ENCODE data around the gene SH3BP2. TPM values are rescaled to one million over a fixed set of nuclear protein-coding genes. Genes with fewer than 3 reads are reported as not detected.

Gene SH3BP2
- polyA plus RNA-seq, 1 donor (not counting 4 experiments of a cell fraction or from before 2014, with no cell fraction given), result 11.2 TPM

DNA sequence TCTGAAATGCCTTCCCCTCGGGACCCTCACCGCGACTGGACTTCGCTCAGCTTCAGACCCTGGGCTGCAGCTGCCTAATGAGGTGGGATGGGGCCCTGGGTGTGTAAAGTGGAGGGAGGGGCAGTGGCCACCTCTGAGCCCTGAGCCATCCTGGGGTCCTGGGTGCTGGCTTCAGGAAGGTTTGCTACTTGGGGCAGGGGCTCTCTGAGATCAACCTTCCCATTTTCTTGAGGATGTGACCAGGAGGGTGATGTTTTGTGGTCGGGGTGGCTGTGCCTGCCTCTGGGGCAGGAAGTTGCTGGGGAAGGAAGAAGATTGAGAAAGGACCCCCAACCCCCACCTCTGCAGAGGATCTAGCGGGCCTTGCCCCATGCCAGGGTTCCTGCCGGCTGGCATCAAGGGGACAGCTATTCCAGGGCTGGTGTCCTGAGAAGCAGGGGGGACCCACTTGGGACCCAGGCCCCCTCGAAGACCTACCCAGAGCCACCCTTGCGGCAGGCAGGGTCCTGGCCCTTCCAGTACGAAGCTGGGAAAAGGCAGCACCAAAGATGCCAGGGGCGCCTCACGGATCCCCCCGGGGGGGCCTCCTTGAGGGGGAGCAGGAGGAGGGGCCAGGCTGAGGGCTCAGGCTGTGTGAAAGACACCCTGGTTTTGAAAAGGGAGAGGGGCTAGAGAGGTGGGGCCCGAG, 6.5 kb downstream of the SH3BP2 start:
- TF ChIP-seq EZH2 (IDR thresholded peaks at IDR 0.05; ENCODE audit: low read length), result no peak
- TF ChIP-seq, protein P1, sequence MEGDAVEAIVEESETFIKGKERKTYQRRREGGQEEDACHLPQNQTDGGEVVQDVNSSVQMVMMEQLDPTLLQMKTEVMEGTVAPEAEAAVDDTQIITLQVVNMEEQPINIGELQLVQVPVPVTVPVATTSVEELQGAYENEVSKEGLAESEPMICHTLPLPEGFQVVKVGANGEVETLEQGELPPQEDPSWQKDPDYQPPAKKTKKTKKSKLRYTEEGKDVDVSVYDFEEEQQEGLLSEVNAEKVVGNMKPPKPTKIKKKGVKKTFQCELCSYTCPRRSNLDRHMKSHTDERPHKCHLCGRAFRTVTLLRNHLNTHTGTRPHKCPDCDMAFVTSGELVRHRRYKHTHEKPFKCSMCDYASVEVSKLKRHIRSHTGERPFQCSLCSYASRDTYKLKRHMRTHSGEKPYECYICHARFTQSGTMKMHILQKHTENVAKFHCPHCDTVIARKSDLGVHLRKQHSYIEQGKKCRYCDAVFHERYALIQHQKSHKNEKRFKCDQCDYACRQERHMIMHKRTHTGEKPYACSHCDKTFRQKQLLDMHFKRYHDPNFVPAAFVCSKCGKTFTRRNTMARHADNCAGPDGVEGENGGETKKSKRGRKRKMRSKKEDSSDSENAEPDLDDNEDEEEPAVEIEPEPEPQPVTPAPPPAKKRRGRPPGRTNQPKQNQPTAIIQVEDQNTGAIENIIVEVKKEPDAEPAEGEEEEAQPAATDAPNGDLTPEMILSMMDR (optimal IDR thresholded peaks at IDR 0.05 in 1 of 3, IDR thresholded peaks at IDR 0.05 in 1 of 3, conservative IDR thresholded peaks at IDR 0.05 in 1 of 3; ENCODE audit: extremely low read depth in 1 of 3, insufficient read depth in 2 of 3, low read length in 3 of 3), result no peak
- dilution Hi-C loops (cut with MboI; ENCODE audit: extremely low pct_ligation_motif_present, low sequenced_read_pairs), result no loop called here
- no peaks in the 10 kb centered on the region for H3K79me2 ChIP-seq (ENCODE audit: control insufficient read depth, insufficient read depth, low read length)
- no peaks in the 10 kb centered on the region for H4K20me1 ChIP-seq (ENCODE audit: control insufficient read depth, extremely low read depth, insufficient read depth, low read length)
- H3K4me2 ChIP-seq (ENCODE audit: control insufficient read depth, extremely low read depth, insufficient read depth, low read depth, low read length), result peak overlapping the region; percentile 51
- no peaks in the 10 kb centered on the region for H3K9me1 ChIP-seq (ENCODE audit: control insufficient read depth, extremely low read depth, insufficient read depth, low read length)
- H2AFZ ChIP-seq (ENCODE audit: control insufficient read depth, low read length), result no peak overlapping the region
- no peaks in the 10 kb centered on the region for H3K36me3 ChIP-seq (ENCODE audit: control insufficient read depth in 2 of 2, extremely low read depth in 1 of 2, insufficient read depth in 2 of 2, low read length in 2 of 2)
- no peaks in the 10 kb centered on the region for H3K9me3 ChIP-seq (ENCODE audit: control insufficient read depth, low read depth, low read length)
- peak overlapping the region; percentile 47 for H3K9ac ChIP-seq (ENCODE audit: control insufficient read depth, extremely low read depth, insufficient read depth, low read length)
- no peaks in the 10 kb centered on the region for H3K27me3 ChIP-seq (ENCODE audit: control insufficient read depth, extremely low read depth, insufficient read depth, low read length)
- H3K4me1 ChIP-seq (ENCODE audit: control insufficient read depth, extremely low read depth, insufficient read depth, low read length), result peaks cover 68% of the 10 kb centered on the region
- no peak for DNase-seq (ENCODE audit: low read depth, low spot score)
- peak overlapping the region in 1 of 3 experiments; percentile 28 for H3K4me3 ChIP-seq (ENCODE audit: control insufficient read depth in 2 of 3, extremely low read depth in 1 of 3, insufficient read depth in 2 of 3, low read depth in 1 of 3, low read length in 3 of 3)
- no peak for FAIRE-seq
- no peak overlapping the region for H3K27ac ChIP-seq (ENCODE audit: control insufficient read depth, insufficient read depth, low read length)

DNA sequence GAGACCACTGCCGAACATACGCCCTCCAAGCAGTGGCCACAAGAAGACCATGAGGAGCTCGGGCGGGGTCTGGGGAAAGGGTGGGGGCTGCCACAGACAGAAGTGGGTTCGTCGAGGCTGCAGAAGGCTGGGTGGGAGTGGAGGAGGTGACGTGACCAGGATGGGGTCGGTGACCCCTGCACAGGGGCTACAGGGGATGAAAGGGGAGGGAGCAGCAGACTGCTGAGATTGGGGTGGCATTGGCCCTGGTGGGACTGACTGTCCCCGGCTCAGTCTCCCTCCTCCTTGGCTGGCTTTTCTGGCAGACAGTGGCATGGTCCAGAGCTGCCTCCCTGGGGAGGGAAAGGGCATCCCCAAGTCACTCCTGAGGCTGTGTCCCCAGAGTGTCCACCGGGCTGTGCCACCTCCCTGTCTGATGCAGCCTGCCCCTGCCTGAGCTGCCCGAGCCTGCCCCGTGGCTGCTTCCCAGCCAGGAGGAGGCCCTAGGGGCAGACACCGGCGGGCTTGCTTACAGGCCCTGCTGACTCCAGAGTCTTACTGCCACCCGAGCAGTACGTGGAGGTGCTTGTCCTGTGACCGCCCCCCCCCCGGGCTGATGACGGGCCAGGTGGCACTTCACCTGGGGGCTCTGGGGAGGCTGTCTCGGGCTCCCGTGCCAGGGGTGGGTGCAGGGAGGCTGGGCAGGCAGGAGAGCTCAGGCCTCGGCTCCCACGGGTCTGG, 7.2 kb downstream of the SH3BP2 start:
- FAIRE-seq (no peak), DNase-seq (ENCODE audit: low read depth, low spot score) (no peak)
- peaks cover 61% of the 10 kb centered on the region for H3K4me1 ChIP-seq (ENCODE audit: control insufficient read depth, extremely low read depth, insufficient read depth, low read length)
- H4K20me1 ChIP-seq (ENCODE audit: control insufficient read depth, extremely low read depth, insufficient read depth, low read length), result no peaks in the 10 kb centered on the region
- peak overlapping the region; percentile 47 for H3K9ac ChIP-seq (ENCODE audit: control insufficient read depth, extremely low read depth, insufficient read depth, low read length)
- dilution Hi-C loops (cut with MboI; ENCODE audit: extremely low pct_ligation_motif_present, low sequenced_read_pairs), result no loop called here
- H3K27me3 ChIP-seq (ENCODE audit: control insufficient read depth, extremely low read depth, insufficient read depth, low read length), result no peaks in the 10 kb centered on the region
- no peak overlapping the region for H3K27ac ChIP-seq (ENCODE audit: control insufficient read depth, insufficient read depth, low read length)
- peak overlapping the region in 1 of 3 experiments; percentile 28 for H3K4me3 ChIP-seq (ENCODE audit: control insufficient read depth in 2 of 3, extremely low read depth in 1 of 3, insufficient read depth in 2 of 3, low read depth in 1 of 3, low read length in 3 of 3)
- peak overlapping the region; percentile 48 for H3K4me2 ChIP-seq (ENCODE audit: control insufficient read depth, extremely low read depth, insufficient read depth, low read depth, low read length)
- no peaks in the 10 kb centered on the region for H3K79me2 ChIP-seq (ENCODE audit: control insufficient read depth, insufficient read depth, low read length)
- TF ChIP-seq, protein P1 (optimal IDR thresholded peaks at IDR 0.05 in 1 of 3, IDR thresholded peaks at IDR 0.05 in 1 of 3, conservative IDR thresholded peaks at IDR 0.05 in 1 of 3; ENCODE audit: extremely low read depth in 1 of 3, insufficient read depth in 2 of 3, low read length in 3 of 3), result no peak
- no peak for TF ChIP-seq EZH2 (IDR thresholded peaks at IDR 0.05; ENCODE audit: low read length)
- no peaks in the 10 kb centered on the region for H3K9me1 ChIP-seq (ENCODE audit: control insufficient read depth, extremely low read depth, insufficient read depth, low read length)
- peak overlapping the region; percentile 12 for H2AFZ ChIP-seq (ENCODE audit: control insufficient read depth, low read length)
- H3K9me3 ChIP-seq (ENCODE audit: control insufficient read depth, low read depth, low read length), result no peaks in the 10 kb centered on the region
- H3K36me3 ChIP-seq (ENCODE audit: control insufficient read depth in 2 of 2, extremely low read depth in 1 of 2, insufficient read depth in 2 of 2, low read length in 2 of 2), result no peaks in the 10 kb centered on the region

Measured in keratinocyte (primary cell).